HEK293 (cell line): ENCODE data around the gene MSLN.
A peak's percentile ranks its signal among the peaks of the same experiment; 100 is the strongest.

Experiments
- FEZF1 ChIP-seq: fragments of 450-650 bp; formaldehyde crosslinking; IDR thresholded peaks from 2 replicates; pipeline ENCODE4 v1.5.1; 2016; ENCODE audit warnings: missing biosample characterization, missing genetic modification characterization
- GLIS1 ChIP-seq: fragments of 450-650 bp; formaldehyde crosslinking; IDR thresholded peaks from 2 replicates; pipeline ENCODE4 v1.5.1; 2016; ENCODE audit warnings: missing biosample characterization, missing genetic modification characterization
- SETDB1 ChIP-seq: IDR thresholded peaks from one replicate; pipeline ENCODE4 v1.6.1; 2017; ENCODE audit warnings: mild to moderate bottlenecking, low read length, moderate library complexity, mixed read lengths; ENCODE audit not compliant: insufficient read length
- ZBTB1 ChIP-seq: fragments of 450-650 bp; formaldehyde crosslinking; IDR thresholded peaks from 2 replicates; pipeline ENCODE4 v1.5.1; 2016; ENCODE audit warnings: missing biosample characterization, missing genetic modification characterization
- ZBTB7A ChIP-seq: fragments of 450-650 bp; formaldehyde crosslinking; IDR thresholded peaks from 2 replicates; pipeline ENCODE4 v1.5.1; 2016; ENCODE audit warnings: low read depth, missing biosample characterization, missing genetic modification characterization
- ZFP37 ChIP-seq: fragments of 450-650 bp; formaldehyde crosslinking; IDR thresholded peaks from 2 replicates; pipeline ENCODE4 v1.5.1; 2016; ENCODE audit warnings: missing biosample characterization, missing genetic modification characterization
- ZNF302 ChIP-seq: fragments of 450-650 bp; formaldehyde crosslinking; IDR thresholded peaks from 2 replicates; pipeline ENCODE4 v1.5.1; 2016; ENCODE audit warnings: missing biosample characterization, missing genetic modification characterization, low read depth
- ZXDB ChIP-seq: fragments of 450-650 bp; formaldehyde crosslinking; IDR thresholded peaks from 2 replicates; pipeline ENCODE4 v1.5.1; 2016; ENCODE audit warnings: missing biosample characterization, missing genetic modification characterization
- TF ChIP-seq, protein P1 (sequence below): fragments of 450-650 bp; formaldehyde crosslinking; IDR thresholded peaks from 2 replicates; pipeline ENCODE4 v1.5.1; 2017; ENCODE audit warnings: missing biosample characterization, missing genetic modification characterization
- TF ChIP-seq, protein P2 (sequence below): fragments of 450-650 bp; formaldehyde crosslinking; IDR thresholded peaks from 2 replicates; pipeline ENCODE4 v1.5.1; 2016; ENCODE audit warnings: missing biosample characterization, missing genetic modification characterization
- TF ChIP-seq, protein P3 (sequence below): fragments of 450-650 bp; formaldehyde crosslinking; IDR thresholded peaks from 2 replicates; pipeline ENCODE4 v1.5.1; 2016; ENCODE audit warnings: missing biosample characterization, missing genetic modification characterization
- TF ChIP-seq, protein P4 (sequence below): fragments of 450-650 bp; formaldehyde crosslinking; IDR thresholded peaks from 2 replicates; pipeline ENCODE4 v1.5.1; 2016; ENCODE audit warnings: missing biosample characterization, missing genetic modification characterization, low read depth
- TF ChIP-seq, protein P5 (sequence below): fragments of 450-650 bp; formaldehyde crosslinking; IDR thresholded peaks from 2 replicates; pipeline ENCODE4 v1.5.1; 2016; ENCODE audit warnings: missing biosample characterization, missing genetic modification characterization
- TF ChIP-seq, protein P6 (sequence below): fragments of 450-650 bp; formaldehyde crosslinking; IDR thresholded peaks from 2 replicates; pipeline ENCODE4 v1.5.1; 2016; ENCODE audit warnings: missing biosample characterization, missing genetic modification characterization

DNA sequence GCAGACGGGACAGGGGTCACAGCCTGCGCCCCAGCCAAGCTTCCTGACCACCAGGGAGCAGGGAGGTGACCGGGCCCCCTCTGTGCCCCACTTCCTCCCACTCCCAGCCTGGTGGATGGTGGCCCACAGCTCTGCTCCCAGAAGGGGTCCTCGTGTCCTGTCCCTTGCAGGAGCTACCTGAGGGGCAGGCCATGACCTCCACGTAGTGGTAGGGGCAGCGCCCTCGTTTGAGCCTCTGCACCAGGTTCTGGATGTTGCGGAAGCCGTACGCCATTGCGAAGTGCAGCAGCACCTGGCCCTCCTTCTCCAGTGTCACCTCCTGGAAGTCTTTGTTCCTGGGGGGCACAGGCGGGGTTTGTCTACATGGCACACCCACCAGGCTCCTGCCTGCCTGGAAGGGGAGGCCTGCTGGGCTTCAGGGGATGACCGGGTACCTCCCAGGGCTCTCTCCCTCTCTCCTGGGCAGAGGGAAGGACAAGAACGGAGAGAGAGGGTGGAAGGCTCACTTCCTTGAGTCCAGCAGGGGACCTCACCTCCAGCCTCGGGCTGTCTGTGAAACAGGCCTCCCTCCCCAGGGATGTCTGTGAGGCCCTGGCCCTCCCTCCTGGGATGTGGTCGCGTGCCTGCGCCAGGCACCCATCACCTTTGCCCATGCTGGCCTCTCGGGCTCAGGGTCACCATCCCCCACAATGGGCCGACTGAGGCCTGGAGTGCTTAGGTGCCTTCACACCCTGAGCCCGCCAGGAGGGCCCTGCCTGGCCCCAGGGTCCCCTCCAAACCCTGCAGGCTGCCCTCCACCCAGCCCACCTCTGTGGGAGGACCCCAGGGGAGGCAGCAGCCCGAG, 29.6 kb upstream of the MSLN start:
- TF ChIP-seq ZBTB1 (tag by site-specific recombination) (no peak), ZBTB7A (tag by site-specific recombination) (no peak), SETDB1 (no peak), ZNF302 (tag by site-specific recombination) (no peak), ZFP37 (tag by site-specific recombination) (no peak), GLIS1 (peak; percentile 89), FEZF1 (tag by site-specific recombination) (no peak), ZXDB (tag by site-specific recombination) (no peak)
- TF ChIP-seq, protein P1, sequence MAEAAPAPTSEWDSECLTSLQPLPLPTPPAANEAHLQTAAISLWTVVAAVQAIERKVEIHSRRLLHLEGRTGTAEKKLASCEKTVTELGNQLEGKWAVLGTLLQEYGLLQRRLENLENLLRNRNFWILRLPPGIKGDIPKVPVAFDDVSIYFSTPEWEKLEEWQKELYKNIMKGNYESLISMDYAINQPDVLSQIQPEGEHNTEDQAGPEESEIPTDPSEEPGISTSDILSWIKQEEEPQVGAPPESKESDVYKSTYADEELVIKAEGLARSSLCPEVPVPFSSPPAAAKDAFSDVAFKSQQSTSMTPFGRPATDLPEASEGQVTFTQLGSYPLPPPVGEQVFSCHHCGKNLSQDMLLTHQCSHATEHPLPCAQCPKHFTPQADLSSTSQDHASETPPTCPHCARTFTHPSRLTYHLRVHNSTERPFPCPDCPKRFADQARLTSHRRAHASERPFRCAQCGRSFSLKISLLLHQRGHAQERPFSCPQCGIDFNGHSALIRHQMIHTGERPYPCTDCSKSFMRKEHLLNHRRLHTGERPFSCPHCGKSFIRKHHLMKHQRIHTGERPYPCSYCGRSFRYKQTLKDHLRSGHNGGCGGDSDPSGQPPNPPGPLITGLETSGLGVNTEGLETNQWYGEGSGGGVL = no peak
- TF ChIP-seq, protein P2, sequence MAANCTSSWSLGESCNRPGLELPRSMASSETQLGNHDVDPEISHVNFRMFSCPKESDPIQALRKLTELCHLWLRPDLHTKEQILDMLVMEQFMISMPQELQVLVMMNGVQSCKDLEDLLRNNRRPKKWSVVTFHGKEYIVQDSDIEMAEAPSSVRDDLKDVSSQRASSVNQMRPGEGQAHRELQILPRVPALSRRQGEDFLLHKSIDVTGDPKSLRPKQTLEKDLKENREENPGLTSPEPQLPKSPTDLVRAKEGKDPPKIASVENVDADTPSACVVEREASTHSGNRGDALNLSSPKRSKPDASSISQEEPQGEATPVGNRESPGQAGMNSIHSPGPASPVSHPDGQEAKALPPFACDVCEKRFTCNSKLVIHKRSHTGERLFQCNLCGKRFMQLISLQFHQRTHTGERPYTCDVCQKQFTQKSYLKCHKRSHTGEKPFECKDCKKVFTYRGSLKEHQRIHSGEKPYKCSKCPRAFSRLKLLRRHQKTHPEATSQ = no peak
- TF ChIP-seq, protein P3, sequence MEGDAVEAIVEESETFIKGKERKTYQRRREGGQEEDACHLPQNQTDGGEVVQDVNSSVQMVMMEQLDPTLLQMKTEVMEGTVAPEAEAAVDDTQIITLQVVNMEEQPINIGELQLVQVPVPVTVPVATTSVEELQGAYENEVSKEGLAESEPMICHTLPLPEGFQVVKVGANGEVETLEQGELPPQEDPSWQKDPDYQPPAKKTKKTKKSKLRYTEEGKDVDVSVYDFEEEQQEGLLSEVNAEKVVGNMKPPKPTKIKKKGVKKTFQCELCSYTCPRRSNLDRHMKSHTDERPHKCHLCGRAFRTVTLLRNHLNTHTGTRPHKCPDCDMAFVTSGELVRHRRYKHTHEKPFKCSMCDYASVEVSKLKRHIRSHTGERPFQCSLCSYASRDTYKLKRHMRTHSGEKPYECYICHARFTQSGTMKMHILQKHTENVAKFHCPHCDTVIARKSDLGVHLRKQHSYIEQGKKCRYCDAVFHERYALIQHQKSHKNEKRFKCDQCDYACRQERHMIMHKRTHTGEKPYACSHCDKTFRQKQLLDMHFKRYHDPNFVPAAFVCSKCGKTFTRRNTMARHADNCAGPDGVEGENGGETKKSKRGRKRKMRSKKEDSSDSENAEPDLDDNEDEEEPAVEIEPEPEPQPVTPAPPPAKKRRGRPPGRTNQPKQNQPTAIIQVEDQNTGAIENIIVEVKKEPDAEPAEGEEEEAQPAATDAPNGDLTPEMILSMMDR (tag by site-specific recombination) = no peak
- TF ChIP-seq, protein P4, sequence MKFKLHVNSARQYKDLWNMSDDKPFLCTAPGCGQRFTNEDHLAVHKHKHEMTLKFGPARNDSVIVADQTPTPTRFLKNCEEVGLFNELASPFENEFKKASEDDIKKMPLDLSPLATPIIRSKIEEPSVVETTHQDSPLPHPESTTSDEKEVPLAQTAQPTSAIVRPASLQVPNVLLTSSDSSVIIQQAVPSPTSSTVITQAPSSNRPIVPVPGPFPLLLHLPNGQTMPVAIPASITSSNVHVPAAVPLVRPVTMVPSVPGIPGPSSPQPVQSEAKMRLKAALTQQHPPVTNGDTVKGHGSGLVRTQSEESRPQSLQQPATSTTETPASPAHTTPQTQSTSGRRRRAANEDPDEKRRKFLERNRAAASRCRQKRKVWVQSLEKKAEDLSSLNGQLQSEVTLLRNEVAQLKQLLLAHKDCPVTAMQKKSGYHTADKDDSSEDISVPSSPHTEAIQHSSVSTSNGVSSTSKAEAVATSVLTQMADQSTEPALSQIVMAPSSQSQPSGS (tag by site-specific recombination) = no peak
- TF ChIP-seq, protein P5, sequence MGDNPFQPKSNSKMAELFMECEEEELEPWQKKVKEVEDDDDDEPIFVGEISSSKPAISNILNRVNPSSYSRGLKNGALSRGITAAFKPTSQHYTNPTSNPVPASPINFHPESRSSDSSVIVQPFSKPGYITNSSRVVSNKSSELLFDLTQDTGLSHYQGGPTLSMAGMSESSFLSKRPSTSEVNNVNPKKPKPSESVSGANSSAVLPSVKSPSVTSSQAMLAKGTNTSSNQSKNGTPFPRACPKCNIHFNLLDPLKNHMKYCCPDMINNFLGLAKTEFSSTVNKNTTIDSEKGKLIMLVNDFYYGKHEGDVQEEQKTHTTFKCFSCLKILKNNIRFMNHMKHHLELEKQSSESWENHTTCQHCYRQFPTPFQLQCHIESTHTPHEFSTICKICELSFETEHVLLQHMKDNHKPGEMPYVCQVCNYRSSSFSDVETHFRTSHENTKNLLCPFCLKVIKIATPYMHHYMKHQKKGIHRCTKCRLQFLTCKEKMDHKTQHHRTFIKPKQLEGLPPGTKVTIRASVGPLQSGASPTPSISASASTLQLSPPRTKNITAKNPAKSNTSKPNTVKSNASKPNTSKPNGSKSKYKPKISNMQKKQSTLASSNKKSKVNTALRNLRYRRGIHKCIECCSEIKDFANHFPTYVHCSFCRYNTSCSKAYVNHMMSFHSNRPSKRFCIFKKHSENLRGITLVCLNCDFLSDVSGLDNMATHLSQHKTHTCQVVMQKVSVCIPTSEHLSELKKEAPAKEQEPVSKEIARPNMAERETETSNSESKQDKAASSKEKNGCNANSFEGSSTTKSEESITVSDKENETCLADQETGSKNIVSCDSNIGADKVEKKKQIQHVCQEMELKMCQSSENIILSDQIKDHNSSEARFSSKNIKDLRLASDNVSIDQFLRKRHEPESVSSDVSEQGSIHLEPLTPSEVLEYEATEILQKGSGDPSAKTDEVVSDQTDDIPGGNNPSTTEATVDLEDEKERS (tag by site-specific recombination) = no peak
- TF ChIP-seq, protein P6, sequence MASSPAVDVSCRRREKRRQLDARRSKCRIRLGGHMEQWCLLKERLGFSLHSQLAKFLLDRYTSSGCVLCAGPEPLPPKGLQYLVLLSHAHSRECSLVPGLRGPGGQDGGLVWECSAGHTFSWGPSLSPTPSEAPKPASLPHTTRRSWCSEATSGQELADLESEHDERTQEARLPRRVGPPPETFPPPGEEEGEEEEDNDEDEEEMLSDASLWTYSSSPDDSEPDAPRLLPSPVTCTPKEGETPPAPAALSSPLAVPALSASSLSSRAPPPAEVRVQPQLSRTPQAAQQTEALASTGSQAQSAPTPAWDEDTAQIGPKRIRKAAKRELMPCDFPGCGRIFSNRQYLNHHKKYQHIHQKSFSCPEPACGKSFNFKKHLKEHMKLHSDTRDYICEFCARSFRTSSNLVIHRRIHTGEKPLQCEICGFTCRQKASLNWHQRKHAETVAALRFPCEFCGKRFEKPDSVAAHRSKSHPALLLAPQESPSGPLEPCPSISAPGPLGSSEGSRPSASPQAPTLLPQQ (tag by site-specific recombination) = no peak
